Embryonic facial prominence (tissue), 1 donor: ENCODE data around the gene EFNA5.

ENCODE experiments used
- DNase-seq: peaks from one replicate; pipeline ENCODE4 v3.0.0-alpha.2; 2016; ENCODE audit errors: extremely low spot score

The EFNA5 gene

GRCh38 chr5:107670932-107671741 is at the start of gene EFNA5:
TSS of gene EFNA5 (minus strand) at chr5:107670937.
- DNase-seq = no peak

GRCh38 chr5:107719034-107719606 is 48.4 kb upstream of the EFNA5 start:
- no peak for DNase-seq

GRCh38 chr5:107717816-107718215 is 47.1 kb upstream of the EFNA5 start:
- no peak for DNase-seq

- DNase-seq = no peak
Observed at GRCh38 chr5:107713228-107713627, 42.5 kb upstream of the EFNA5 start.

- no peak for DNase-seq
Observed at GRCh38 chr5:107712359-107712870, 41.7 kb upstream of the EFNA5 start.

GRCh38 chr5:107705402-107706014 is 34.8 kb upstream of the EFNA5 start:
- no peak for DNase-seq

GRCh38 chr5:107704681-107705401 is 34.1 kb upstream of the EFNA5 start:
- DNase-seq = no peak

- DNase-seq = no peak
Observed at GRCh38 chr5:107700481-107700880, 29.7 kb upstream of the EFNA5 start.

- DNase-seq = no peak
Observed at GRCh38 chr5:107699425-107699824, 28.7 kb upstream of the EFNA5 start.

GRCh38 chr5:107698286-107698685 is 27.5 kb upstream of the EFNA5 start:
- DNase-seq = no peak

- DNase-seq = no peak
Observed at GRCh38 chr5:107696498-107696897, 25.8 kb upstream of the EFNA5 start.

- DNase-seq = no peak
Observed at GRCh38 chr5:107696080-107696479, 25.3 kb upstream of the EFNA5 start.

GRCh38 chr5:107687937-107688336 is 17.2 kb upstream of the EFNA5 start:
- DNase-seq = no peak

- no peak for DNase-seq
Observed at GRCh38 chr5:107687404-107687803, 16.7 kb upstream of the EFNA5 start.

- DNase-seq = no peak
Observed at GRCh38 chr5:107682533-107682932, 11.8 kb upstream of the EFNA5 start.

GRCh38 chr5:107680799-107681198 is 10.1 kb upstream of the EFNA5 start:
- DNase-seq = no peak

GRCh38 chr5:107680099-107680498 is 9.4 kb upstream of the EFNA5 start:
- DNase-seq = no peak

- no peak for DNase-seq
Observed at GRCh38 chr5:107676702-107677101, 6.0 kb upstream of the EFNA5 start.

GRCh38 chr5:107675201-107675600 is 4.5 kb upstream of the EFNA5 start:
- DNase-seq = no peak

- DNase-seq = no peak
Observed at GRCh38 chr5:107674655-107675054, 3.9 kb upstream of the EFNA5 start.

GRCh38 chr5:107673368-107674136 is 2.8 kb upstream of the EFNA5 start:
- DNase-seq = peak; percentile 82

GRCh38 chr5:107673039-107673367 is 2.3 kb upstream of the EFNA5 start:
- DNase-seq = no peak
